ENCODE measurements around the gene ZBTB16. TPM values are rescaled to one million over a fixed set of nuclear protein-coding genes. Genes with fewer than 3 reads are reported as not detected.

The ZBTB16 gene
- total RNA-seq, 2 donors from 2014 or later: 6.1 to 10.6 TPM

GRCh38 chr11:114053406-114053805 lies 6.1 kb upstream of the ZBTB16 start:
- Mint-ChIP-seq H3K9me3 (no peaks in the 10 kb centered on the region), H3K4me3 (no peak overlapping the region), H3K27ac (no peak overlapping the region)

GRCh38 chr11:114054806-114055205 lies 4.7 kb upstream of the ZBTB16 start:
- peaks cover 21% of the 10 kb centered on the region for H3K27me3 Mint-ChIP-seq
- no peaks in the 10 kb centered on the region for H3K9me3 Mint-ChIP-seq
- no peak for ATAC-seq (replicated peaks)
- no peak overlapping the region for H3K4me3 Mint-ChIP-seq
- H3K27ac Mint-ChIP-seq: no peak overlapping the region
- H3K4me1 Mint-ChIP-seq: no peaks in the 10 kb centered on the region
- H3K36me3 Mint-ChIP-seq (ENCODE audit: low read depth): no peaks in the 10 kb centered on the region

More at GRCh38 chr11:114053406-114053805, 6.1 kb upstream of the ZBTB16 start:
- Mint-ChIP-seq H3K36me3 (ENCODE audit: low read depth) (no peaks in the 10 kb centered on the region), H3K4me1 (no peaks in the 10 kb centered on the region), H3K27me3 (peaks cover 19% of the 10 kb centered on the region)
- ATAC-seq (replicated peaks): no peak

GRCh38 chr11:114056409-114056808 lies 3.1 kb upstream of the ZBTB16 start:
- H3K4me3 Mint-ChIP-seq: no peak overlapping the region
- H3K4me1 Mint-ChIP-seq: no peaks in the 10 kb centered on the region
- H3K36me3 Mint-ChIP-seq (ENCODE audit: low read depth): no peaks in the 10 kb centered on the region
- no peak overlapping the region for H3K27ac Mint-ChIP-seq
- H3K27me3 Mint-ChIP-seq: peaks cover 21% of the 10 kb centered on the region
- no peak for ATAC-seq (replicated peaks)
- no peaks in the 10 kb centered on the region for H3K9me3 Mint-ChIP-seq

GRCh38 chr11:114057147-114057546 lies 2.4 kb upstream of the ZBTB16 start:
- ATAC-seq (replicated peaks): no peak
- no peaks in the 10 kb centered on the region for H3K4me1 Mint-ChIP-seq
- H3K4me3 Mint-ChIP-seq: no peak overlapping the region
- H3K36me3 Mint-ChIP-seq (ENCODE audit: low read depth): no peaks in the 10 kb centered on the region
- no peaks in the 10 kb centered on the region for H3K9me3 Mint-ChIP-seq
- H3K27me3 Mint-ChIP-seq: peaks cover 21% of the 10 kb centered on the region
- H3K27ac Mint-ChIP-seq: no peak overlapping the region

GRCh38 chr11:114057605-114058004 lies 1.9 kb upstream of the ZBTB16 start:
- no peaks in the 10 kb centered on the region for H3K9me3 Mint-ChIP-seq
- H3K4me3 Mint-ChIP-seq: peak overlapping the region; percentile 27
- H3K27ac Mint-ChIP-seq: no peak overlapping the region
- H3K36me3 Mint-ChIP-seq (ENCODE audit: low read depth): no peaks in the 10 kb centered on the region
- peaks cover 21% of the 10 kb centered on the region for H3K27me3 Mint-ChIP-seq
- ATAC-seq (replicated peaks): no peak
- no peaks in the 10 kb centered on the region for H3K4me1 Mint-ChIP-seq

- Mint-ChIP-seq H3K4me3 (peak overlapping the region; percentile 79), H3K27me3 (peaks cover 21% of the 10 kb centered on the region), H3K4me1 (no peaks in the 10 kb centered on the region), H3K36me3 (ENCODE audit: low read depth) (no peaks in the 10 kb centered on the region), H3K9me3 (no peaks in the 10 kb centered on the region), H3K27ac (no peak overlapping the region)
- ATAC-seq (replicated peaks): no peak
Observed at GRCh38 chr11:114058026-114058706, 1.3 kb upstream of the ZBTB16 start.

GRCh38 chr11:114058871-114059277 lies 637 bp upstream of the ZBTB16 start:
- Mint-ChIP-seq H3K27me3 (peaks cover 21% of the 10 kb centered on the region), H3K9me3 (no peaks in the 10 kb centered on the region), H3K4me3 (peak overlapping the region; percentile 79), H3K4me1 (no peaks in the 10 kb centered on the region), H3K27ac (no peak overlapping the region), H3K36me3 (ENCODE audit: low read depth) (no peaks in the 10 kb centered on the region)
- no peak for ATAC-seq (replicated peaks)

GRCh38 chr11:114059984-114060391 lies 477 bp downstream of the ZBTB16 start:
- Mint-ChIP-seq H3K27ac (no peak overlapping the region), H3K4me3 (peak overlapping the region; percentile 79), H3K27me3 (peaks cover 21% of the 10 kb centered on the region), H3K9me3 (no peaks in the 10 kb centered on the region), H3K4me1 (no peaks in the 10 kb centered on the region), H3K36me3 (ENCODE audit: low read depth) (peaks cover 4% of the 10 kb centered on the region)
- ATAC-seq (replicated peaks): peak; percentile 38

GRCh38 chr11:114060392-114061047 lies 1.0 kb downstream of the ZBTB16 start:
- no peaks in the 10 kb centered on the region for H3K4me1 Mint-ChIP-seq
- peaks cover 21% of the 10 kb centered on the region for H3K27me3 Mint-ChIP-seq
- ATAC-seq (replicated peaks): peak; percentile 28
- peaks cover 10% of the 10 kb centered on the region for H3K36me3 Mint-ChIP-seq (ENCODE audit: low read depth)
- peak overlapping the region; percentile 79 for H3K4me3 Mint-ChIP-seq
- H3K27ac Mint-ChIP-seq: no peak overlapping the region
- no peaks in the 10 kb centered on the region for H3K9me3 Mint-ChIP-seq

GRCh38 chr11:114061048-114061680 lies 1.7 kb downstream of the ZBTB16 start:
- peaks cover 16% of the 10 kb centered on the region for H3K36me3 Mint-ChIP-seq (ENCODE audit: low read depth)
- H3K4me1 Mint-ChIP-seq: no peaks in the 10 kb centered on the region
- no peak overlapping the region for H3K27ac Mint-ChIP-seq
- peaks cover 21% of the 10 kb centered on the region for H3K27me3 Mint-ChIP-seq
- peak; percentile 6 for ATAC-seq (replicated peaks)
- H3K9me3 Mint-ChIP-seq: no peaks in the 10 kb centered on the region
- peak overlapping the region; percentile 79 for H3K4me3 Mint-ChIP-seq

- no peaks in the 10 kb centered on the region for H3K9me3 Mint-ChIP-seq
- H3K36me3 Mint-ChIP-seq (ENCODE audit: low read depth): peaks cover 21% of the 10 kb centered on the region
- H3K27ac Mint-ChIP-seq: no peak overlapping the region
- ATAC-seq (replicated peaks): no peak
- H3K4me1 Mint-ChIP-seq: no peaks in the 10 kb centered on the region
- peak overlapping the region; percentile 79 for H3K4me3 Mint-ChIP-seq
- peaks cover 17% of the 10 kb centered on the region for H3K27me3 Mint-ChIP-seq
Observed at GRCh38 chr11:114061681-114062049, 2.2 kb downstream of the ZBTB16 start.

- Mint-ChIP-seq H3K27me3 (peaks cover 12% of the 10 kb centered on the region), H3K27ac (no peak overlapping the region), H3K9me3 (no peaks in the 10 kb centered on the region), H3K4me1 (no peaks in the 10 kb centered on the region), H3K4me3 (peak overlapping the region; percentile 79), H3K36me3 (ENCODE audit: low read depth) (peaks cover 21% of the 10 kb centered on the region)
- ATAC-seq (replicated peaks): no peak
Observed at GRCh38 chr11:114062272-114062671, 2.8 kb downstream of the ZBTB16 start.

GRCh38 chr11:114063149-114063828 lies 3.8 kb downstream of the ZBTB16 start:
- H3K9me3 Mint-ChIP-seq: no peaks in the 10 kb centered on the region
- no peak for ATAC-seq (replicated peaks)
- H3K27ac Mint-ChIP-seq: no peak overlapping the region
- no peaks in the 10 kb centered on the region for H3K4me1 Mint-ChIP-seq
- peaks cover 21% of the 10 kb centered on the region for H3K36me3 Mint-ChIP-seq (ENCODE audit: low read depth)
- H3K4me3 Mint-ChIP-seq: peak overlapping the region; percentile 79
- H3K27me3 Mint-ChIP-seq: peaks cover 3% of the 10 kb centered on the region

GRCh38 chr11:114063829-114064201 lies 4.3 kb downstream of the ZBTB16 start:
- peaks cover 21% of the 10 kb centered on the region for H3K36me3 Mint-ChIP-seq (ENCODE audit: low read depth)
- H3K27ac Mint-ChIP-seq: no peak overlapping the region
- no peaks in the 10 kb centered on the region for H3K4me1 Mint-ChIP-seq
- peak overlapping the region; percentile 79 for H3K4me3 Mint-ChIP-seq
- H3K27me3 Mint-ChIP-seq: peaks cover 2% of the 10 kb centered on the region
- ATAC-seq (replicated peaks): no peak
- H3K9me3 Mint-ChIP-seq: no peaks in the 10 kb centered on the region

Data from activated T-helper 17 cell treated with anti-CD3 and anti-CD28 coated beads, Interleukin-2, amount 50 U/mL, for 72 hours (primary cell).